GM20000 (cell line): ENCODE measurements around the gene CYP27C1.
"Not testable (repeated sequence)": the region's sequence is repeated elsewhere in the genome, so short reads cannot be mapped to it uniquely, and the experiment has no call there.

Source experiments
- DNase-seq: peaks from one replicate; pipeline ENCODE4 v3.0.0; 2012; ENCODE audit warnings: low spot score
- TF ChIP-seq, protein P1 (sequence below): IDR thresholded peaks from 2 replicates; pipeline ENCODE4 v1.5.1; 2012; ENCODE audit warnings: mild to moderate bottlenecking, control low read depth; ENCODE audit errors: extremely low read depth, missing control alignments

Gene CYP27C1

GRCh38 chr2:127163921-127164320, 56.2 kb downstream of the CYP27C1 start:
- no peak for DNase-seq
- TF ChIP-seq, protein P1, sequence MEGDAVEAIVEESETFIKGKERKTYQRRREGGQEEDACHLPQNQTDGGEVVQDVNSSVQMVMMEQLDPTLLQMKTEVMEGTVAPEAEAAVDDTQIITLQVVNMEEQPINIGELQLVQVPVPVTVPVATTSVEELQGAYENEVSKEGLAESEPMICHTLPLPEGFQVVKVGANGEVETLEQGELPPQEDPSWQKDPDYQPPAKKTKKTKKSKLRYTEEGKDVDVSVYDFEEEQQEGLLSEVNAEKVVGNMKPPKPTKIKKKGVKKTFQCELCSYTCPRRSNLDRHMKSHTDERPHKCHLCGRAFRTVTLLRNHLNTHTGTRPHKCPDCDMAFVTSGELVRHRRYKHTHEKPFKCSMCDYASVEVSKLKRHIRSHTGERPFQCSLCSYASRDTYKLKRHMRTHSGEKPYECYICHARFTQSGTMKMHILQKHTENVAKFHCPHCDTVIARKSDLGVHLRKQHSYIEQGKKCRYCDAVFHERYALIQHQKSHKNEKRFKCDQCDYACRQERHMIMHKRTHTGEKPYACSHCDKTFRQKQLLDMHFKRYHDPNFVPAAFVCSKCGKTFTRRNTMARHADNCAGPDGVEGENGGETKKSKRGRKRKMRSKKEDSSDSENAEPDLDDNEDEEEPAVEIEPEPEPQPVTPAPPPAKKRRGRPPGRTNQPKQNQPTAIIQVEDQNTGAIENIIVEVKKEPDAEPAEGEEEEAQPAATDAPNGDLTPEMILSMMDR, result no peak

GRCh38 chr2:127163090-127163406, 57.1 kb downstream of the CYP27C1 start:
- DNase-seq, result not testable (repeated sequence)

GRCh38 chr2:127162261-127163089, 57.6 kb downstream of the CYP27C1 start:
- no peak for DNase-seq
- TF ChIP-seq, protein P1, result no peak

GRCh38 chr2:127161176-127162136, 58.6 kb downstream of the CYP27C1 start:
- no peak for DNase-seq
- TF ChIP-seq, protein P1, result no peak

DNA sequence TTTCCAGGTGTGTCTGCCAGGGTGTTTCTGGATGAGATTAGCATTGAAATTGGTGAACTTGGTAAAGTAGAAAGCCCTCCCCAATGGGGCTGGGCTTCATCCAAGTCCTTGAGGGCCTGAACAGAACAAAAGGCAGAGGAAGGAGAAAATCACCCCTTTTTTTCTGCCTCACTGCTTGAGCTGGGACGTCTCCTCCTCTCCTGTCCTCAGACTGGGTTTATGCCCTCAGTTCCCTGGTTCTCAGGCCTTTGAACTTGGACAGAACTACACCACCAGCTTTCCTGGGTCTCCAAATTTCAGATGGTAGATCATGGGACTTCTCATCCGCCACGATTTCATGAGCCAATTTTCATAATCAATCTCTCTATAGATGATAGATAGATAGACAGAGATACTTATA, 59.4 kb downstream of the CYP27C1 start:
- TF ChIP-seq, protein P1, result no peak
- no peak for DNase-seq

DNA sequence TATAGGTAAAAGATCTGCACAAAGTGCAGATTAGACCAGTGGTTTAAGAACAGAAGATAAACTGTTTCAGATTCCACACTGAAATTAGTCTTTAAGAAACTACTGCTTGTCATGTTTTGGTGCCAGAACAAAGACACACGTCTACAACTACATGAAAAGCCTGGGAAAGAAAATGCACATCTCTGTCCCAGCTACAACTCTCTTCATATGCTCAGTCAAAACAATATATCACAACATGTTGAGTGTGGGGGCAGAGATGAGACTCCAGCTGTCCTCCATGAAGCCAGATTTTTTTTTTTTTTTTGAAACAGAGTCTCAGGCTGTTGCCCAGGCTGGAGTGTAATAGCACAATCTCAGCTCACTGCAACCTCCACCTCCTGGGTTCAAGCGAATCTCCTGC, 60.6 kb downstream of the CYP27C1 start:
- no peak for DNase-seq
- TF ChIP-seq, protein P1, result no peak

DNA sequence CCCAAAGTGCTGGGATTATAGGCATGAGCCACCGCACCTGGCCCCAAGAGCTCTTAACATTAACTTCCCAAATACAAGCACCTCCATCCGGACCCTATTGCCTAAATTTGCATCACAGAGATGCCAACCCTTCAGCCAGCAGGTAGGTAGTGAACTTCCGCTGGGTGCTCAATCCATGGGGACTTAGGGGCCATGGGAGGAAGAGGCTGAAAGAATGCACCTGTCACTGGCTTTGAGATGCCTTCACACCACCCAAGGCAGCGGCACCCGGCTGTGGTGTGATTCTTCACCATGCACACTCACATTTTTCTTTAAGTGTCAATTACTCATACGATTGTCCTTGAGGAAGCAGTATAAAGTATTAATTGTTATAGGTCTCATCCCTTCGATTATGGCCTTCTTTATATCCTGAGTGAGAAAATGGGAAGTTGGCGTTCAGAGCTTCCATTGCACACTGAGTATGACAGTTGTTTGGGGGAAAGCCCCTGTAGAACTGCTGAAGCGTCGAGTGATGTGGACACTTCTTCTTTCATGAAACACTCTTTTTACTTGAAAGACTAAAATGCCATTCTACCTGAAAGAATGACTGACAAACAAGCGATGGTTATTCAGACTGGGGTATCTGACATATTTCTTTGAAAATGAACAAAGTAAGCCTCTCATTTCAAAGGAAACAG, 61.3 kb downstream of the CYP27C1 start:
- peak; percentile 51 for DNase-seq
- TF ChIP-seq, protein P1, result no peak
